ENCODE results near the gene LCK. TPM values are rescaled to one million over a fixed set of nuclear protein-coding genes. Genes with fewer than 3 reads are reported as not detected.
"Not testable (repeated sequence)": the region's sequence is repeated elsewhere in the genome, so short reads cannot be mapped to it uniquely, and the experiment has no call there.

The LCK gene
- polyA plus RNA-seq, 3 donors from 2014 or later, result 561 to 1,013 (median 704) TPM

DNA sequence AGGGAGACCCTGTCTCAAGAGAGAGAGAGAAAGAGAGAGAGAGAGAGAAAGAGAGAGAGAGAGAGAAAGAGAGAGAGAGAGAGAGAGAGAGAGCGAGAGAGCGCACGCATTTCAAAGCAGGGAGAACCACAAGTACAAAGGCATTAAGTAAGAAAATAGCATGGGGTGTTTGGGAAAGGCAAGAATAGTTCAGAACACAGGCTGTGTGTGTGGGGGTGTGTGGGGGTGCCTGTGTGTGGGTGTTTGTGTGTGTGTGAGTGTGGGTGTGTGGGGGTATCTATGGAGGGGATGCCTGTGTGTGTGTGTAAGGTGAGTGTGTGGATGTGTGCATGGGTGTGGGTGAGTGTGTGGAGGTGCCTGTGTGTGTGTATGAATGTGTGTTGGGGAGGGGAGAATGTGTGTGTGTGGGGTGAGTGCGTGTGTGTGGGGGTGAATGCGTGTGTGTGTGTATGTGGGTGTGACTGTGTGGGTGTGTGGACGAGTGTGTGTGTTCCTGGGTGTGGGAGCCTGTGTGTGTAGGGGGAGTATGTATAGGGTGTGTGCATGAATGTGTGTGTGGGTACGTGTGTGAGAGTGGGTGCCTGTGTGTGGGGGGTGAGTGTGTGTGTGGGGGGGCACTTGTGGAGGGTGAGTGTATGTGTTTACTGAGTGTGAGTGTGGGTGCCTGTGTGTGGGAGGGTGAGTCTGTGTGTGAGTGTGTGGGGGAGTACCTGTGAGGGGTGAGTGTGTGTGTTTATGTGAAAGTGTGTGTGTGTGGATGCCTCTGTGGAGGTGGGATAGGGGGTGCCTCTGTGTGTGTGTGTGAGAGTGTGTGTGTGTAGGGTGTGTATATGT is 21.7 kb downstream of the LCK start:
- DNase-seq, result peak in 1 of 3 donors; percentile 41
- peaks cover 47 to 48% of the 10 kb centered on the region in 2 donors for H3K4me1 Mint-ChIP-seq

GRCh38 chr1:32273391-32274208 is 22.5 kb downstream of the LCK start:
- Mint-ChIP-seq H3K27ac (peak overlapping the region; percentile 83 to 96 (median 92)), H3K36me3 (peaks cover under 1 to 25% (median 6%) of the 10 kb centered on the region in 3 donors), H3K9me3 (peaks cover 0 to 3% (median 0%) of the 10 kb centered on the region in 6 donors), H3K27me3 (ENCODE audit: low read depth in 3 of 3) (peaks cover 7 to 19% (median 9%) of the 10 kb centered on the region in 3 donors), H3K4me3 (peak overlapping the region; percentile 60 to 79 (median 73)), H3K4me1 (peaks cover 47 to 48% of the 10 kb centered on the region in 2 donors)
- peak; percentile 61 to 64 (median 61) for DNase-seq

More for the DNA sequence above, 21.7 kb downstream of the LCK start:
- Mint-ChIP-seq H3K4me3 (peak overlapping the region; percentile 60 to 79 (median 75)), H3K9me3 (peaks cover 0 to 3% (median 0%) of the 10 kb centered on the region in 6 donors), H3K27me3 (ENCODE audit: low read depth in 3 of 3) (peaks cover 7 to 19% (median 9%) of the 10 kb centered on the region in 3 donors), H3K27ac (peak overlapping the region; percentile 83 to 96 (median 92)), H3K36me3 (peaks cover 0 to 20% (median 6%) of the 10 kb centered on the region in 3 donors)

DNA sequence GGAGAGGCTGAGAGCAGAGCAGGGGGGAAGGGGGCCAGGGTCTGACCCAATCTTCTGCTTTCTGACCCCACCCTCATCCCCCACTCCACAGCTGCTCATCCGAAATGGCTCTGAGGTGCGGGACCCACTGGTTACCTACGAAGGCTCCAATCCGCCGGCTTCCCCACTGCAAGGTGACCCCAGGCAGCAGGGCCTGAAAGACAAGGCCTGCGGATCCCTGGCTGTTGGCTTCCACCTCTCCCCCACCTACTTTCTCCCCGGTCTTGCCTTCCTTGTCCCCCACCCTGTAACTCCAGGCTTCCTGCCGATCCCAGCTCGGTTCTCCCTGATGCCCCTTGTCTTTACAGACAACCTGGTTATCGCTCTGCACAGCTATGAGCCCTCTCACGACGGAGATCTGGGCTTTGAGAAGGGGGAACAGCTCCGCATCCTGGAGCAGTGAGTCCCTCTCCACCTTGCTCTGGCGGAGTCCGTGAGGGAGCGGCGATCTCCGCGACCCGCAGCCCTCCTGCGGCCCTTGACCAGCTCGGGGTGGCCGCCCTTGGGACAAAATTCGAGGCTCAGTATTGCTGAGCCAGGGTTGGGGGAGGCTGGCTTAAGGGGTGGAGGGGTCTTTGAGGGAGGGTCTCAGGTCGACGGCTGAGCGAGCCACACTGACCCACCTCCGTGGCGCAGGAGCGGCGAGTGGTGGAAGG is 23.7 kb downstream of the LCK start:
- Mint-ChIP-seq H3K4me1 (peaks cover 42 to 44% of the 10 kb centered on the region in 2 donors), H3K36me3 (peaks cover 6 to 37% (median 10%) of the 10 kb centered on the region in 3 donors), H3K27me3 (ENCODE audit: low read depth in 3 of 3) (peaks cover 7 to 20% (median 9%) of the 10 kb centered on the region in 3 donors), H3K9me3 (peaks cover 0 to 3% (median 0%) of the 10 kb centered on the region in 6 donors), H3K4me3 (peak overlapping the region in 1 of 5 donors; percentile 75), H3K27ac (peak overlapping the region; percentile 83 to 96 (median 92))
- DNase-seq, result no peak

- peak overlapping the region in 2 of 6 donors; percentile 61 to 91 for H3K27ac Mint-ChIP-seq
- H3K9me3 Mint-ChIP-seq, result peaks cover 0 to 3% (median 0%) of the 10 kb centered on the region in 6 donors
- H3K4me3 Mint-ChIP-seq, result no peak overlapping the region
- peaks cover 39 to 42% of the 10 kb centered on the region in 2 donors for H3K4me1 Mint-ChIP-seq
- peaks cover 6 to 42% (median 10%) of the 10 kb centered on the region in 3 donors for H3K36me3 Mint-ChIP-seq
- H3K27me3 Mint-ChIP-seq (ENCODE audit: low read depth in 3 of 3), result peaks cover 7 to 20% (median 9%) of the 10 kb centered on the region in 3 donors
- no peak for DNase-seq
Observed at GRCh38 chr1:32275424-32275823, 24.4 kb downstream of the LCK start.

DNA sequence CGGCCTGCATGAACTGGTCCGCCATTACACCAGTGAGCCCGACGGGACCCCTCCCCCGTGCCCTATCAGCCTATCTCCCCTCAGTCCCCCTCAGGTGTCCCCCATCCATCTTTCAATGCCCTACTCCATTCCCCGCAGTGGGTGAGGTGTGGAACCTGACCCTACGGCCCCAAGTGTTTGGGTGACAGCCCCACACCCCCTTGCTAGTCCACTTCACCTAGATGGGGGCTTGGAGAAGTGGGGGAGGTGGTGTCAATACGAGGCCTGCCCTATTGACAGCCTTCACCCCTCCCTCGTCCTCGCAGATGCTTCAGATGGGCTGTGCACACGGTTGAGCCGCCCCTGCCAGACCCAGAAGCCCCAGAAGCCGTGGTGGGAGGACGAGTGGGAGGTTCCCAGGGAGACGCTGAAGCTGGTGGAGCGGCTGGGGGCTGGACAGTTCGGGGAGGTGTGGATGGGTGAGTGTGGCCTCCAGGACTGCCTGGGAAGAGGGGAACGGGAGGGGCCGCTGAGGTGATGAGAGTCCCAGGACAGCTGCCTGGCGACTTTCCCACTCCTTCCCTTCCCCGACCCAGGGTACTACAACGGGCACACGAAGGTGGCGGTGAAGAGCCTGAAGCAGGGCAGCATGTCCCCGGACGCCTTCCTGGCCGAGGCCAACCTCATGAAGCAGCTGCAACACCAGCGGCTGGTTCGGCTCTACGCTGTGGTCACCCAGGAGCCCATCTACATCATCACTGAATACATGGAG is 25.1 kb downstream of the LCK start:
- peaks cover 7 to 20% (median 9%) of the 10 kb centered on the region in 3 donors for H3K27me3 Mint-ChIP-seq (ENCODE audit: low read depth in 3 of 3)
- peak overlapping the region in 3 of 6 donors; percentile 48 to 61 (median 61) for H3K27ac Mint-ChIP-seq
- H3K36me3 Mint-ChIP-seq, result peaks cover 6 to 42% (median 10%) of the 10 kb centered on the region in 3 donors
- H3K4me1 Mint-ChIP-seq, result peaks cover 37 to 39% of the 10 kb centered on the region in 2 donors
- H3K9me3 Mint-ChIP-seq, result peaks cover 0 to 3% (median 0%) of the 10 kb centered on the region in 6 donors
- H3K4me3 Mint-ChIP-seq, result no peak overlapping the region
- DNase-seq, result no peak

DNA sequence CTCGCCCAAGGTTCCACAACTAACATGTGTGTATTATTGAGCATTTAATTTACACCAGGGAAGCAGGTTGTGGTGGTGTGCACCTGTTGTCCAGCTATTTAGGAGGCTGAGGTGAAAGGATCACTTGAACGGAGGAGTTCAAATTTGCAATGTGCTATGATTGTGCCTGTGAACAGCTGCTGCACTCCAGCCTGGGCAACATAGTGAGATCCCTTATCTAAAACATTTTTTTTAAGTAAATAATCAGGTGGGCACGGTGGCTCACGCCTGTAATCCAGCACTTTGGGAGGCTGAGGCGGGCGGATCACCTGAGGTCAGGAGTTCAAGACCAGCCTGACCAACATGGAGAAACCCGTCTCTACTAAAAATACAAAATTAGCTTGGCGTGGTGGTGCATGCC is 33.7 kb downstream of the LCK start:
- not testable (repeated sequence) for H3K27me3 Mint-ChIP-seq (ENCODE audit: low read depth in 3 of 3); H3K4me3 Mint-ChIP-seq; H3K9me3 Mint-ChIP-seq; DNase-seq
- H3K36me3 Mint-ChIP-seq, result peaks cover 7 to 27% (median 7%) of the 10 kb centered on the region in 3 donors
- peaks cover 6 to 12% of the 10 kb centered on the region in 2 donors for H3K4me1 Mint-ChIP-seq
- peak overlapping the region in 3 of 6 donors; percentile 45 to 68 (median 48) for H3K27ac Mint-ChIP-seq

GRCh38 chr1:32285658-32286057 is 34.6 kb downstream of the LCK start:
- H3K4me1 Mint-ChIP-seq, result peaks cover 9 to 12% of the 10 kb centered on the region in 2 donors
- no peaks in the 10 kb centered on the region for H3K27me3 Mint-ChIP-seq (ENCODE audit: low read depth in 3 of 3)
- no peaks in the 10 kb centered on the region for H3K9me3 Mint-ChIP-seq
- peaks cover 7 to 22% (median 7%) of the 10 kb centered on the region in 3 donors for H3K36me3 Mint-ChIP-seq
- H3K27ac Mint-ChIP-seq, result peak overlapping the region in 2 of 6 donors; percentile 13 to 52
- no peak overlapping the region for H3K4me3 Mint-ChIP-seq
- DNase-seq, result no peak

DNA sequence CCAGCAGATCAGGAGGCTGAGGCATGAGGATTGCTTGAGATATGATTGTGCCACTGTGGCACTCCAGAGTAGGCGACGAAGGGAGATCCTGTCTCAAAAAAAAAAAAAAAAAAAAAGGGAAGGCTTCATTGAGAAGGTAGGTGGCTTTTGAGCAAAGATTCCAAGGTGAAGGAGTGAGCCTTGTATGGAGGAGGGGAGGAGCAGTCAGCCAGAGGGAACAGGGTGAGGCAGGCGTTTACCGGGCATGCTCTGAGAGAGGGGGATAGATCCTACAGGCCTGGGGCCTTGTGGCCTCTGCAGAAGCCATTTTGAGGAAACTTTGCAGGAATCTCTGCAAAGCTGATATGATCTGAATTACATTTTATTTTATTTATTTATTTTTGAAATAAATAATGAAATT is 35.7 kb downstream of the LCK start:
- Mint-ChIP-seq H3K27ac (peak overlapping the region in 1 of 6 donors; percentile 83), H3K36me3 (peaks cover 4 to 22% (median 7%) of the 10 kb centered on the region in 3 donors), H3K4me3 (no peak overlapping the region), H3K9me3 (no peaks in the 10 kb centered on the region), H3K4me1 (peaks cover 14 to 16% of the 10 kb centered on the region in 2 donors), H3K27me3 (ENCODE audit: low read depth in 3 of 3) (peaks cover 0 to 5% (median 0%) of the 10 kb centered on the region in 3 donors)
- no peak for DNase-seq

DNA sequence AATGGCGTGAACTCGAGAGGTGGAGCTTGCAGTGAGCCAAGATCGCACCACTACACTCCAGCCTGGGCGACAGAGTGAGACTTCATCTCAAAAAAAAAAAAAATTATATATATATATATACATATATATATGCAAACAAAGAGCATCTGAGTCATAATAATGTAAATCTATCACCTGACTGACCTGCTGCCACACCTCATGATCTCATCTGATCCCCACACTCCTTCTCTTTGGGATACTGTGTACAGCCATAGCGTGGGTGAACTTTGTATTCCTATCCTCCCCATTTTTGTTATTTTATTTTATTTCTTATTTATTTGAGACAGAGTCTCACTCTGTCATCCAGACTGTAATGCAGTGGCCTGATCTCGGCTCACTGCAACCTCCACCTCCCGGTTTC is 38.2 kb downstream of the LCK start:
- H3K4me1 Mint-ChIP-seq, result peaks cover 20 to 26% of the 10 kb centered on the region in 2 donors
- H3K9me3 Mint-ChIP-seq, result no peaks in the 10 kb centered on the region
- peaks cover 4 to 18% (median 7%) of the 10 kb centered on the region in 3 donors for H3K36me3 Mint-ChIP-seq
- peaks cover 0 to 14% (median 8%) of the 10 kb centered on the region in 3 donors for H3K27me3 Mint-ChIP-seq (ENCODE audit: low read depth in 3 of 3)
- no peak overlapping the region for H3K4me3 Mint-ChIP-seq
- no peak for DNase-seq
- peak overlapping the region in 3 of 6 donors; percentile 58 to 76 (median 74) for H3K27ac Mint-ChIP-seq

GRCh38 chr1:32291145-32291707 is 40.2 kb downstream of the LCK start:
- peak overlapping the region; percentile 94 to 100 (median 99) for H3K4me3 Mint-ChIP-seq
- H3K27ac Mint-ChIP-seq, result peak overlapping the region; percentile 77 to 99 (median 93)
- DNase-seq, result no peak
- H3K27me3 Mint-ChIP-seq (ENCODE audit: low read depth in 3 of 3), result peaks cover 0 to 14% (median 8%) of the 10 kb centered on the region in 3 donors
- peaks cover 4% of the 10 kb centered on the region in 3 donors for H3K36me3 Mint-ChIP-seq
- no peaks in the 10 kb centered on the region for H3K9me3 Mint-ChIP-seq
- peaks cover 38 to 42% of the 10 kb centered on the region in 2 donors for H3K4me1 Mint-ChIP-seq

DNA sequence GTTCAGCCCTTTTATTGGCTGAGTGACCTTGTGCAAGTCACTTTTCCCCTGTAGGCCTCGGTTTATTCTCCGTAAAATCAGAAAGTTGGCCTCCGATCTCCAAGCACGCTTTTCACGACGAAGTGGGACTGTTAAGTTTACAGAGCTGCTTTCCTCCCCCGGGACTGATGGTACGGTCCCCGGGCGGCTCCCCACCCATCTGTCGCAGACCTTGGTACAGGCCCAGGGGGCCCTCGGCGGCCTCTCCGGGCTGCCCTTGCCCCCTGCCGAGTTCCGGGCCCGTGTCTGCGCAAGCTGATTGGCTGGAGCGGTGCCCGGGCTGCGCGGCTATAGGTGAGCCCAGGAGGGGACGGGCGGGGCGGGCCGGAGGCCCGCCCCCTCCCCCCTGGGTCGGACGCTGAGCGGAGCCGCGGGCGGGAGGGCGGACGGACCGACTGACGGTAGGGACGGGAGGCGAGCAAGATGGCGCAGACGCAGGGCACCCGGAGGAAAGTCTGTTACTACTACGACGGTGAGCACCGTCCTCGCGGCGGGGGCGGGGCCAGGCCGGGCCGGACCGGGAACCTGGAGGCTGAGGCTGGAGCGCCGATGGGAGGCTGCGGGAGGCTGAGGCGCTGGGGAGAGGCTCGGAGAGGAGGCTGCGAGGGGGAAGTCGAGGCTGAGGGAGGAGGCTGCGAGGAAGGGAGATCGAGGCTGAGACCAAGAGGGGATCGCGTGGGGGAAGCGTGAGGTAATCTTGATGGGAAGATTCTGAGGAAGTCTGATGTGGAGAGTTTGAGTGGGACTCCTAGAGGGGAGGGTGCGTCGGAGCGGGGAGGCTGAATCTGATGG is 40.9 kb downstream of the LCK start, which contains the start of gene HDAC1:
Gene HDAC1, plus strand, starts transcription at position 376 of the 831 bp plus-strand sequence. Its CDS starts 87 bp downstream, at position 463.
- peak within 1 kb of the TSS; percentile 94 to 100 (median 99) for H3K4me3 Mint-ChIP-seq
- peaks cover 0 to 14% (median 8%) of the 10 kb centered on the region in 3 donors for H3K27me3 Mint-ChIP-seq (ENCODE audit: low read depth in 3 of 3)
- H3K36me3 Mint-ChIP-seq, result no peaks in the 10 kb centered on the region
- H3K4me1 Mint-ChIP-seq, result peaks cover 45 to 49% of the 10 kb centered on the region in 2 donors
- DNase-seq, result peak; percentile 97 to 98 (median 98)
- peak within 1 kb of the TSS; percentile 77 to 99 (median 94) for H3K27ac Mint-ChIP-seq
- H3K9me3 Mint-ChIP-seq, result no peaks in the 10 kb centered on the region
